Right ventricle myocardium inferior (tissue), 1 donor: Measurements from ENCODE around the gene ACOT12. TPM values are rescaled to one million over a fixed set of nuclear protein-coding genes. Genes with fewer than 3 reads are reported as not detected.

ENCODE experiments used
- ATAC-seq: fragments of 200-7000 bp; cut with Tn5 transposase; one replicate; pipeline ENCODE4 v1.9.1; 2020; ENCODE audit warnings: mild to moderate bottlenecking, moderate library complexity
- DNase-seq: peaks from one replicate; pipeline ENCODE4 v3.0.0; 2021; ENCODE audit errors: missing footprints
- intact Hi-C: fragments of 100-400 bp; cut with DNase I; formaldehyde crosslinking; loops from one replicate; pipeline ENCODE4 v1.11.0; 2022
- total RNA-seq: library from RNA; stranded (reverse); fragmentation: NEBNext Ultra II Directional; extraction: Animal tissue kit (Norgen Biotek cat#: 25700); gene quantifications from one replicate; pipeline ENCODE4 v1.2.1, GENCODE V29; 2021
- donor health status: DM: no; HTN: yes; CAD: no; lungs with severe emphysema.

The ACOT12 gene
- total RNA-seq, 1 donor from 2014 or later: not detected

DNA sequence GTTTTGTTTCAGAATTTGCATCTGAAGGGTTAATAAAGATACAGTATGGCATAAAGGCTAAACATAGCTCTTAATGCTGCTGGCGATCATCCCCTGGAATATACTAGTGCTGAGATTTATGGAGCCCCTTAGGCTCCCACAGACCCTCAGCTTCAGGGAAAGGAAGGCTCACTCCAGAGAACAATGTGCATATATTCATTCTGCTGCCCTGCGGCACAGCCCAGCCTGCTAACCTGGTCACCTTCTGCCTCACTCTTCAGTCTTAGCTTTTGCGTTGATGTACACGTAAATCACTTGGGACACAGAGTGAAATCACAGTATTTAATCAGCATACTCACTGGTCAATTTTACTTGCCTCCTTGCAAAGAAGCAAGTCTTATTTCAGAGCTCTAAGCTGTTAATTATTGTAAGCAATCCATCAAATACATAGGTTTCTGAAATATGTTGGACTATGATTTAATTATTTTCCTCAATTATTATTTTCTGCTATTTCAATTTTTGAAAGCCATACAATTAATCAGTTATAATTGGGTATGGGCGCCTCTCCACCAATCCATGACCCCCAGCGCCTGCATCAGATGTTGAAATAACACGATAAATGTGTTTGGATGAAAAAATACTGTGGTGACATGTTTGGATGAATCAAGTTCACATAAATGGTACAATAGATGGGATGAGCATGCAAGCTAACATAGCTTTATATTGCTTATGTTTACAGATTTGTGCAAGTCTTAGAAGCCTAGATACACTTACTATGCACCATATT lies 11.4 kb upstream of the ACOT12 start:
- ATAC-seq (no peak), DNase-seq (no peak)
- intact Hi-C loops: no loop called here

DNA sequence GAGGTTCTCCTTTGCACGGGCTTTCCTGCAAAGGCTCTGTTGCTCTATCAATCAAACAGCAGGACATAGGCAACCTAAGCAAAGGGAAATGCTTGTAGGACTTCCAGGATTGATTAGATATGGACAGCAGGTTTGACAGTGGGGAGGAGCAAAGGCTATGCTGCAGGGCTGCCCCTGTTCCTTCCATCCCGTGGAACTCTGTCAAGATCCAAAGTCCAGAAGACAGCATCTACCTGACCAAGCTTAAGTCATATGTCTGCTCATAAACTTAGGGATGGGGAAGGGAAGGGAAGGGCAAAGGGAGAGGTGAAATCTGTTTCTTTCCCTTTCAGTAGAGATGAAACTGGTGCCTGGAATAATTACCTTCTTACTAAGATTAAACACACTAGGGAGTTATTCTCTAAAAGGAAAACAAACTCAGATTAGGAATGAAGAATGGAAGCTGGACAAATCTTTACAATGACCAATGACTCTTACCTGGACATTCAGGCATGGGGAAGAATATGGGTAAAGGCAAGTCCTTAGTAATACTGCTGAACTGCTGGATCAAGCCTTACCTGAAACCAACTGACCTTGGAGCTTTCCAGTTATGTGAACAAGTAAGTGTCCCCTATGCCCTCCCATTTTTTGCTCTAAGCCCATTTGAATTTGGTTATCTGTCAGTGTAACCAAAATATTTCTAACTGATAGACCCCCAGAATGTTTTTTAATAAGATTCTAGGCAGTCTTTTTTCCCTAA lies 8.4 kb upstream of the ACOT12 start:
- DNase-seq: no peak
- intact Hi-C loops: no loop called here
- ATAC-seq: no peak

DNA sequence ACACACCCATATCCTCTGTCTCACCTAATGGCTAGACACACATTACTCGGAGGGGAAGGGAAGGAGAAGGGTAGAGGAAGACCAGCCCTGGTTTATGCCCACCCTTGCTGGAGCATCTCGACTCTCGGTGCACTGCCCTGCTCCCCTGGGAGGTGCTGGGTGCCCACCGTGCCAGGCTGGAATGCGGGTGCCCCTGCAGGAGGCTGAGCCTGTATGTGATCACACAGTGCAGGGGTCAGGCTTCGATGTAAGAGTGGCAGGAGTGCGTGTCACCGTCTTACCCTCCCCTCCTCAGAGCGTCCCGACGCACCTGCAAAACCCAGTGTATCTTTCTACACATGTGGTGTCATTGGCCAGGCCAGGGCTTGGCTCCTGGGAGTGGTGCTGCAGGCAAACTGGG lies 7.3 kb upstream of the ACOT12 start:
- no peak for DNase-seq
- no peak for ATAC-seq

DNA sequence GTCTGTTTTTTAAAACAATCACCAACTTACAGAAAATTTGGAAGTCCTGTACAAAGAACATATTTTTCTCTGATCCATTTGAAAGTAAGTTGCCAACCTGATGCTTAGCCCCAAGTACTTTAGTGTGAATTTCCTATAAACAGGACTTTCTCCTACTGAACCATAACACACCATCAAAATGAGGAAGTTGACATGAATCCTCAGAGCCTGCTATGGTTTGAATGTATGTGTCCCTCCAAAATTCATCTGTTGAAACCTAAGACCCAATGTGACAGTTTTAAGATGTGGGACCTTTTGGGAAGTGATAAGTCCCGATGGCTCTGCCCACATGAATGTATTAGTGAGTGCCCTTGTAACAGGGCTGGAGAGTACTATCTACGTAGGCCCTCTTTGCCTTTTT lies 6.4 kb upstream of the ACOT12 start:
- DNase-seq (no peak), ATAC-seq (no peak)
- intact Hi-C loops: no loop called here

More for the DNA sequence above, 7.3 kb upstream of the ACOT12 start:
- intact Hi-C loops: no loop called here

DNA sequence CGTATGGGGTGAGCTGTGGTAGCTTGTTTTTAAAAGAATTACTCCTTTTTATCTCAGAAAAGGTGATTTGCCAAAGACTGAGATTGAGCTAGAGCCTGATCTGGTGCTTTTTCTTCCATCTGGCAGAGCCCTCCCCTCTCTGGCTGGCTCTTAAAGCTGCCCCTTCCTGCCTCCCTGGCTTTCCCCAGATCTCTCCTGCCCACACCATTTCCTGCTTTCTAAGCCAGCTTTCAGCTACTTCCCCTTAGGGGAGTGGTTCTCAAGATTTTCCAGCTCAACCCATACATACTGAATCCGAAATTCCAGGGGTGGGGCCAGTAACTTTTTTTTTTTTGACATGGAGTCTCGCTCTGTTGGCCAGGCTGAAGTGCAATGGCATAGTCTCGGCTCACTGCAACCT lies 4.8 kb upstream of the ACOT12 start:
- intact Hi-C loops: no loop called here
- no peak for DNase-seq
- ATAC-seq: no peak

DNA sequence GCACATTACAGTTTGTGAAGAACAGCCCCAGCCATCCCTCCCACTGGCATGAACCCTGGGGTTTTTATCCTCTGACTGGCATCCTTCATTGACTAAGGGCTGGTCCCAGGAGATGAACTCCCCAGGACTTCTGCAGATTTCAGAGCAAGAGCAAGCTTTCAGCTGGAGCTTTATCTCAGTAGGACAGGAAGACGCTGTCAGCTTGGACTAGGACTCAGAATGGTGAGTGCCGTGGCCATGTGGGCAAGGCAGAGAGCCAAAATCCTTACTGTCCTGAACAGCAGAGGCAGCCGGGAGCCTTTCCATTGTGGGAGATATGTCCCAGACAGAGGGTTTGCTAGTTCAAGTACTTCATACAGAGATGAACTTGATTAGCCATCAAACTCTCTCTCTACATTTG lies 3.2 kb upstream of the ACOT12 start:
- DNase-seq (no peak), ATAC-seq (peak; percentile 51)
- intact Hi-C loops: no loop called here

DNA sequence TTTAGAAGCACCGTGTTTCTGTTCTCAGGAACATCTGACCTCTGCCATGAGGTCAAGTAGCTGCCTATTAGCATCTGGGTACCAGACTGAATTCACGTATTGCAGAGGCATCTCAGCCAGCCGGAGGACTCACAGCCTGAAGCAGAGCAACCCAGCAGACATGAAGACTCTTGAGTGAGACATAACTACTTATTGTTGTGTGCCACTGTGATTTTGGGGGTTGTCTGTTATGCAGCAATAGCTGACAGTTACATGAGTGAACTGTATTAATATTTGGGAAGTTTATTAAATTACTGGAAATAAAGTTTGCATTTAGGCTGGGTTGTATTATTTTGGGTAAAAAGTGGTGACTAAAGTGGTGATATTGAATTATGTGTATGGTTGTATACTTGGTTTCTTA lies 1.3 kb upstream of the ACOT12 start:
- ATAC-seq (no peak), DNase-seq (no peak)
- intact Hi-C loops: no loop called here

DNA sequence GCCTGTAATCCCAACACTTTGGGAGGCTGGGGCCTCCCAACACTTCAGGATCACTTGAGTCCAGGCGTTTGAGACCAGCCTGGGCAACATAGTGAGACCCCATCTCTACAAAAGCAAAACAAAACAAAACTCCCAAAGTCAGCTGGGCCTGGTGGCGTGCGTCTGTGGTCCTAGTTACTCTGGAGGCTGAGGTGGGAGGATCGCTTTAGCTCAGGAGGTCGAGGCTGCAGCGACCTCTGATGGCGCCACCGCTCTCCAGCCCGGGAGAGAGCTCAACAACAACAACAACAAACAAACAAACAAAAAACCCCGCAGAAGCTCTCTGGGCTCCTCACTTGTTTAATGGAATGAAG lies 528 bp downstream of the ACOT12 start:
- ATAC-seq: no peak
- intact Hi-C loops: no loop called here
- DNase-seq: no peak

DNA sequence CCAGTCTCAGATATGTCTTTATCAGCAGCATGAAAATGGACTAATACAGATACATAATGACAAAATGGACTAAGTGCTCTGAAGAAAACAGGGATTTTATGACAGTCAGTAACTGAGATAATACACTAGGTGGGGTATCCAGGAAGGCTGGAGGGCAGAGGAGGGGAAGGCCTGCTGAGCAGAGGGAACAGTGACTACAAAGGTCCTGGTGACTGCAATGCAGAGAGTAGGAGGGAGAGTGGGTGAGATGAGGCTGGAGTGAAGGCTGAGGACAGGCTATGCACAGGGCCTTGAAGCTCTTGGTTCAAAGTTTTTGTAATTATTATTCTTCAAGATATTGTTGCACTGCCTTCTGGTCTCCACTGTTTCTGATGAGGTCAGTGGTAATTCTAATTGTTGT lies 4.9 kb downstream of the ACOT12 start:
- DNase-seq: no peak
- no peak for ATAC-seq
- intact Hi-C loops: no loop called here

DNA sequence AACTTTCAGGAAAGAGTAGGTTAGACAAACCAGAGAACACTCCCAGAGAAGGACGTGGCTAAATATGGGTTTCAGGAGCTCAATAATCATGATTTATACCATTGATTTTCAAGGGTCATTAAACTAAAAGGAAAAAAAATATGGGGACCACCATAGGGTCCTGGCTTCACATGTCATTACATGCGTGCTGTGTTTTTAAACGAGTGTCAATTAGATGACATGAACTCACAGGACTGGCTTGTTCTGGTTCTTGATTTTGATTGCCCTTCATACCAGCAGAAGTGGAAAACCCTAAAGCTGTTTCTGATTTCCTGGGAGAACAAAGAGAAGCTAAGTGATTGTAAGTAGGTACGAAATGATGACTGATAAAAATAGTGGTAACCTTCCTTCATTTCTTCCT lies 5.8 kb downstream of the ACOT12 start:
- ATAC-seq: no peak
- no peak for DNase-seq
- intact Hi-C loops: no loop called here

DNA sequence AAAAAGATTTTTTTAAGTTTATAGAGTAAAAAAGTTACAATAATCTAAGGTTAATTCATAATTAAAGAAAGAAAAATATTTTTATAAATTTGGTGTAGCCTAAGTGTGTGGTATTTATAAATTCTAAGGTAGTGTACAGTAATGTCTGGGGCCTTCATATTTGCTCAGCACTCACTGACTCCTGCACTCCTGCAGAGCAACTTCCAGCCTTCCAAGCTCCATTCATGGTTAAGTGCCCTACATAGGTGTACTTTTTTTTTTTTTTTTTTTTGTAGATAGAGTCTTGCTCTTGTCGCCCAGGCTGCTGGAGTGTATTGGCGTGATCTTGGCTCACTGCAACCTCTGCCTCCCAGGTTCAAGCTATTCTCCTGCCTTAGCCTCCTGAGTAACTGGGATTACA lies 10.1 kb downstream of the ACOT12 start:
- ATAC-seq (no peak), DNase-seq (no peak)
- intact Hi-C loops: no loop called here

DNA sequence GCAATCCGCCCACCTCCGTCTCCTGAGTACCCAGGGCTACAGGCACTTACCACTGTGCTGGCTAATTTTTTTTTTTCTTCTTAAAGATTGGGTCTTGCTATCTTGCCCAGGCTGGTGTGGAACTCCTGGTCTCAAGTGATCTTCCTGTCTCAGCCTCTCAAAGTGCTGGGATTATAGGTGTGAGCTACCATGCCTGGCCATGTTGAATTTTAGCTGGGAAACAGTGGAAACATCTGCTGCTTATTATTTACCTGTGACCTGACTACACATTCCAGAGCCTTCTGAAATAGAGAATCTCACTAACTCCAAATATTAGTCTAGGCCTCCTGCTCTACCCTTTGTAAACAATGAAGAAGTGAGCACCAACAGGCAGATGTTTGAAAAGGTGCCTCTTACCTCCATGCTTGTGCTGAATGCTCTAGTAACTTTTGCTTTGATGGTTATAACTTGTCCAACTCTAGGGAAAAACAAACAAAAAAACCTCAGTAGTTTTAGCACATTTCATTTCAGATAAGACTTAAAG lies 22.5 kb downstream of the ACOT12 start:
- intact Hi-C loops: no loop called here
- ATAC-seq (no peak), DNase-seq (no peak)

DNA sequence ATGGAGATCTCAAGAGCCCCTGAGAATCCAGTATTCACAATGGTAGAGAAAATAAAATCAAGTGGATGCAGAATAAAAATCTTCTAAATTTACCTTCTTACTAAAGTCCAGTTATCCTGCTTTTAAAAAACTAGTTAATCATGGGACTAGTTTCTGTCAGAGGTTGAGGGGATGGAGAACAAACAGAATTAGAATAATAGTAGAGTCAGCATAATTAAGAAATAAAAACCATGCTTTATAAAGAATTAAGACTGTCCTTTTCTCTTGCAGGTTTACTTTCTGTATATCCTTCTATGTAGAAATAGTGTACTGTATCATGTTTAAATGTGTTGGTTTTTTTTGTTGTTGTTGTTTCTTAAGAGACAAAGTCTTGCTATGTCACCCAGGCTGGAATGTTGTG lies 23.0 kb downstream of the ACOT12 start:
- no peak for ATAC-seq
- no peak for DNase-seq
- intact Hi-C loops: no loop called here

DNA sequence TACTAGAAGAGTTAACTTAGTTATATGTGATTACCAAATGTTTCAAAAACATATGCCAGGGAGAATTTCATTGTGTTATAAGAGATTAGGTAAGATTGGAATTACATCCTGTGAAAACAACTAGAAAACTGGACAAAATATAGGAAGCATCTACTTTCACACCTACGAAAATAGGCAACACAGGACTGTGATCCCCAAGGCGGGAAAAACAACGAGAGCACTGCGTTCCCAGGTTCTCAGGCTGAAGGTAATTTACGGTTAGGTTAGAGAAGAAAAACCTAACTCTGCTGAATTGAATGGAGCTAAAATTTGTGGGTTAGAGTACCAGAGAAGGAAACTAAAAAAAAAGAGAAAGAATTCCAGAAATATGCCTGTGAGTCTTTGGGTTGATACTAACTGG lies 28.4 kb downstream of the ACOT12 start:
- intact Hi-C loops: no loop called here
- ATAC-seq (no peak), DNase-seq (no peak)

DNA sequence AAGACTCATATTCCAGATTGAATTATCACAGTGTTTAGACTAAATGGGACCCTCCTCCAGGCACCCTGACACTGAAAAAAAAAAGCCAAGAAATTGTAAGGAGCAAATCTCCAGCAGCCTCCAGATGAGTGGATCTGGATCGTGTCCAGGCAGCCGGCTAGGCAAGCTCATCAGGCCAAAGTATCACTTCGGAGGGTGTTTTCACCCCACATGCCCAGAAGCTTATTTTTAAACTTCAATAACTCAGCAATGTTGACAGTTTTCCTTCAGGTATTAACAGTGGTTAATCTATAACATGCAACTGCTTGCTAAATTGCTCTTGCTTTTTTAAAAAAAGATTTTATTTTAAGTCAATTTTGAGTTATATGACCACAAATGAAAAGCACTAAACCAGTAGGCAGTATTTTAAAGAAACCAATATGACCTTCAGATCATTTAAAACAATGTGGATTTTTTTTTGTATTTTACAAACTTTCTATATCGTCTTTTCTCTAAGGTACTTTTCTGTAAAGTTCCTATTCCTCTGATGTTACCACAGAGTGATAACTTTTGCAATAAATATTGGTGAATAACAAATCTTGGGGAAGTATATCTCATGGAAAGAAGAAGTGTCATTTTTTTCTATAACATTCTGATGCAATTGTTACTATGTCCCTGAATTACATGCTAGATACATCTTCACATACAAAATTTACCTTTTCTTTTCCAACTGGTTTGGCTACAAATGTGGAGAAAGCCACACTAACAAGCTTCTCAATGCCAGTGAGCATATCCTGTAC lies 30.7 kb downstream of the ACOT12 start:
- intact Hi-C loops: no loop called here
- DNase-seq: no peak
- no peak for ATAC-seq

DNA sequence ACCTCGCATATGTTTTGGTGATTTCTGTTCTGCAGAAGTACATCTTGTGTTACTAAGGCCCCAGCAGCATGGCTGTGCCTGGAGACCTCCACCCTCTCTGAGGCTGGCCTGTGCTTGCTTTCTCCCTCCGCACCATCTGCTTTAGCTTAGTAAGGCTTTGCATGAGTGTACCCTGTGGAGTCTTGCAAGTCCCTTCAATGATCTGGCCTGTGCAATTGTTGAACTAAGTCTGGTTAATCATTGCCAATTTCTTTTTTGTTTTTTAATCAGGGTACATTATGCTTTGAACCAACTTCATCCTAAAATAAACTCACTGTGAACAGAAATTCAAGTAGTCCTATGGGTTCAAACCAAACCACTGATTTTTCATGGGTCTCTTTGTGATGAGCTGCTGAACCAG lies 32.3 kb downstream of the ACOT12 start:
- intact Hi-C loops: no loop called here
- ATAC-seq (no peak), DNase-seq (no peak)

DNA sequence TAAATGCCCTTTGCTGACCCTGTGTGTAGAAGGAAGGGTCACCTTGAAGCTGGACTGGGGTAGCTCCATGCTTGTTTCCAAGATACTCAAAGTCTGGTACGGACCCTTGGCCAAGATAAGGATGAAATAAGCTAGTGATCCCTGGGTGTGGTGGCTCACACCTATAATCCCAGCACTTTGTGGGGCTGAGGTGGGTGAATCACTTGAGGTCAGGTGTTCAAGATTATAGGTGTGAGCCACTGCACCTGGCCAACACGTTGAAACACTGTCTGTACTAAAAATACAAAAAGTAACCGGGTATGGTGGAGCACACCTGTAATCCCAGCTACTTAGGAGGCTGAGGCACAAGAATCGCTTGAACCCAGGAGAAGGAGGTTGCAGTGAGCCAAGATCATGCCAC lies 33.3 kb downstream of the ACOT12 start:
- no peak for DNase-seq
- intact Hi-C loops: no loop called here
- ATAC-seq: no peak

DNA sequence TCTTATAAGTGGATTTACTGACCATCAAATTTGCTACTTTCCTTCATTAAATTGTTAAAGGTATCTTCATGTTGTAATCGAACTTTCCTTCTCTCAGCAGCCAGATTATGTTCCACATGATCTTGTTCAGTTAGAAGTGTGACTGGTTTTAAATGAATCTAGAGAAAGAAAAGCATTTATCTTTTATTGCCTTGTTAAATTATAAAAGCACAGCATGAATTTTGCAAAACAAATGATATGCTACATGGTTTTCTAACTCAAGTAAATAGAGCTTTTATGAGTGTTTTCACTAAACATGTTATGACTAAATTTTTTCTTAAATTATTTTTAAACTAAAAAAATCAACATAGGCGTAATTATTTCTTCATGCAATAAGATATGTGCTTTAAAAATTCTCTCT lies 34.1 kb downstream of the ACOT12 start:
- intact Hi-C loops: no loop called here
- ATAC-seq (no peak), DNase-seq (no peak)

DNA sequence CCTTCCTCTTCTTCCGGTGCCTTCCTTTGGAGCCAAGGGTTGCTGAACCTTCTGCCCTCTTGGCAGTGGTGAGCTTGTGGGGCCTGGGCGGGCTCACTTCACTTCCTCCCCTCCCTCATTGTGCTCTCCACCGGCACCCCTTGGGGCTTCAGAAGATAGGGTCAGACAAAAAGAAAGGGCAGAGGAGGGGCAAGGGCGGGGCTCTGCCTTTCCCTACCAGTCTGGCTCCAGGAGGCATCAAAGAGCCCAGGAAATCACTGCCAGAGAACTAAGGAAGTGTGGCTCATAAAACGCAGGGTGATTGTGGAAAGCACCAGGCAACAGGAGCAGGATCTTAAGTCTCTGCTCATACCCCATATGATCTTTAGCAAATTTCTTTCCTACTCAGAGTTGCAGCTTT lies 34.8 kb downstream of the ACOT12 start:
- intact Hi-C loops: no loop called here
- DNase-seq: no peak
- no peak for ATAC-seq
